Adrenal gland (tissue), 5 donors: ENCODE data around the gene HECTD1.

ENCODE experiments used
- POLR2A ChIP-seq, 2 donors: fragments of 450-650 bp; IDR thresholded peaks; one replicate each; pipeline ENCODE4 v1.6.1; 2017; ENCODE audit warnings: antibody characterized with exemption in 2 of 2, mild to moderate bottlenecking in 2 of 2, moderate library complexity in 1 of 2
- TF ChIP-seq, protein P1 (sequence below), 6 experiments: fragments of 450-650 bp in 4 of 6; fragments of 200-600 bp in 2 of 6; sonication (generic) in 1 of 6; IDR thresholded peaks; 1 replicate in 5 of 6; 2 replicates in 1 of 6; pipeline versions ENCODE4 v1.5.1 to v1.8.0; 2016 to 2021; ENCODE audit warnings: antibody characterized with exemption in 6 of 6, mild to moderate bottlenecking in 2 of 6, moderate library complexity in 1 of 6
- donor health status: DM: no; HTN: no; CAD: no.

DNA sequence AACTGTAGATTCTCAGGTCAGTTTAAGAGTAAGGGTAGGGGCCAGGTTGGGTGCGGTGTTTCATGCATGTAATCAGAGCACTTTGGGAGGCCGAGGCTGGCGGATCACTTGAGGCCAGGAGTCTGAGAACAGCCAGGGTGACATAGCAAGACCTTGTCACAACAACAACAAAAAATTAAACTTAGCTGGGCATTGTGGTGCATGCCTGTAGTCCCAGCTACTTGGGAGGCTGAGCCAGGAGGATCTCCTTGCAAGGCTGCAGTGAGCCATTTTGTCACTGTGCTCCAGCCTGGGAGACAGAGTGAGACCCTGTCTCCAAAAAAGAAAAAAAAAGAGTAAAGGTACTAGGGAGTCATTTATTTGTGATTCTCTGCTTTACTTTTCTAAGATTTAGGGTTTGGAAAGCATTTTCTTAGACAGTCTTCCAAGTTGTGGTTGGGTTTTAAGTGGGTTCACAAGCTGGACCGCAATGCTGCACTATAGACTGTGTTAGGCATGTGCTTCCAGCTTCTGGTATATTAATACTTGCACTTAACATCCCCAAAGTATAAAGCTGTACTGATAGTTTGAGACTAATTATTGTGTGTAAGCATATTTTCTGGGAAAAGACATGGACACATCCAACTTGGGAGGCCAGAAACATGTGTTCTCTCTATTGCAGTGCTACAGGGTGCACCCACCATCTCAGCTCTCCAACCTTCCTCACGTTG lies 49.1 kb upstream of the HECTD1 start:
- TF ChIP-seq, protein P1, sequence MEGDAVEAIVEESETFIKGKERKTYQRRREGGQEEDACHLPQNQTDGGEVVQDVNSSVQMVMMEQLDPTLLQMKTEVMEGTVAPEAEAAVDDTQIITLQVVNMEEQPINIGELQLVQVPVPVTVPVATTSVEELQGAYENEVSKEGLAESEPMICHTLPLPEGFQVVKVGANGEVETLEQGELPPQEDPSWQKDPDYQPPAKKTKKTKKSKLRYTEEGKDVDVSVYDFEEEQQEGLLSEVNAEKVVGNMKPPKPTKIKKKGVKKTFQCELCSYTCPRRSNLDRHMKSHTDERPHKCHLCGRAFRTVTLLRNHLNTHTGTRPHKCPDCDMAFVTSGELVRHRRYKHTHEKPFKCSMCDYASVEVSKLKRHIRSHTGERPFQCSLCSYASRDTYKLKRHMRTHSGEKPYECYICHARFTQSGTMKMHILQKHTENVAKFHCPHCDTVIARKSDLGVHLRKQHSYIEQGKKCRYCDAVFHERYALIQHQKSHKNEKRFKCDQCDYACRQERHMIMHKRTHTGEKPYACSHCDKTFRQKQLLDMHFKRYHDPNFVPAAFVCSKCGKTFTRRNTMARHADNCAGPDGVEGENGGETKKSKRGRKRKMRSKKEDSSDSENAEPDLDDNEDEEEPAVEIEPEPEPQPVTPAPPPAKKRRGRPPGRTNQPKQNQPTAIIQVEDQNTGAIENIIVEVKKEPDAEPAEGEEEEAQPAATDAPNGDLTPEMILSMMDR (IDR thresholded peaks at IDR 0.05), result no peak
- TF ChIP-seq POLR2A (IDR thresholded peaks at IDR 0.05), result no peak
